ENCODE measurements around the gene LRRTM3. TPM values are rescaled to one million over a fixed set of nuclear protein-coding genes. Genes with fewer than 3 reads are reported as not detected.

Gene LRRTM3
- total RNA-seq, 1 experiment from 2014 or later: not detected

GRCh38 chr10:67095531-67095930, 169.7 kb downstream of the LRRTM3 start:
- H3K36me3 Mint-ChIP-seq (ENCODE audit: insufficient read depth, unreplicated experiment): no peaks in the 10 kb centered on the region
- peaks cover 63% of the 10 kb centered on the region for H3K27me3 Mint-ChIP-seq (ENCODE audit: insufficient read depth, unreplicated experiment)
- no peaks in the 10 kb centered on the region for H3K9me3 Mint-ChIP-seq (ENCODE audit: unreplicated experiment)
- no peak for TF ChIP-seq CTCF (IDR thresholded peaks at IDR 0.05; ENCODE audit: unreplicated experiment)
- DNase-seq (ENCODE audit: unreplicated experiment): no peak
- H3K4me3 Mint-ChIP-seq (ENCODE audit: unreplicated experiment): no peak overlapping the region
- CTCF ChIA-PET: no interaction called here
- no peak overlapping the region for H3K27ac Mint-ChIP-seq (ENCODE audit: low read depth, unreplicated experiment)
- intact Hi-C loops (cut with micrococcal nuclease): no loop called here
- BruUV-seq (replicated peaks): no TSS peak
- POLR2A ChIA-PET: no interaction called here
- no peaks in the 10 kb centered on the region for H3K4me1 Mint-ChIP-seq (ENCODE audit: insufficient read depth, unreplicated experiment)

GRCh38 chr10:67098461-67098860, 172.6 kb downstream of the LRRTM3 start:
- no peaks in the 10 kb centered on the region for H3K36me3 Mint-ChIP-seq (ENCODE audit: insufficient read depth, unreplicated experiment)
- peaks cover 57% of the 10 kb centered on the region for H3K27me3 Mint-ChIP-seq (ENCODE audit: insufficient read depth, unreplicated experiment)
- no peak for TF ChIP-seq CTCF (IDR thresholded peaks at IDR 0.05; ENCODE audit: unreplicated experiment)
- DNase-seq (ENCODE audit: unreplicated experiment): no peak
- no peaks in the 10 kb centered on the region for H3K9me3 Mint-ChIP-seq (ENCODE audit: unreplicated experiment)
- intact Hi-C loops (cut with micrococcal nuclease): no loop called here
- ChIA-PET POLR2A (no interaction called here), CTCF (no interaction called here)
- H3K4me1 Mint-ChIP-seq (ENCODE audit: insufficient read depth, unreplicated experiment): no peaks in the 10 kb centered on the region
- no peak overlapping the region for H3K4me3 Mint-ChIP-seq (ENCODE audit: unreplicated experiment)
- H3K27ac Mint-ChIP-seq (ENCODE audit: low read depth, unreplicated experiment): no peak overlapping the region
- no TSS peak for BruUV-seq (replicated peaks)

- H3K9me3 Mint-ChIP-seq (ENCODE audit: unreplicated experiment): no peaks in the 10 kb centered on the region
- CTCF ChIA-PET: no interaction called here
- BruUV-seq (replicated peaks): no TSS peak
- no peak for DNase-seq (ENCODE audit: unreplicated experiment)
- H3K4me3 Mint-ChIP-seq (ENCODE audit: unreplicated experiment): no peak overlapping the region
- no peaks in the 10 kb centered on the region for H3K36me3 Mint-ChIP-seq (ENCODE audit: insufficient read depth, unreplicated experiment)
- H3K4me1 Mint-ChIP-seq (ENCODE audit: insufficient read depth, unreplicated experiment): no peaks in the 10 kb centered on the region
- no peak for TF ChIP-seq CTCF (IDR thresholded peaks at IDR 0.05; ENCODE audit: unreplicated experiment)
- intact Hi-C loops (cut with micrococcal nuclease): no loop called here
- peaks cover 57% of the 10 kb centered on the region for H3K27me3 Mint-ChIP-seq (ENCODE audit: insufficient read depth, unreplicated experiment)
- POLR2A ChIA-PET: interaction anchor here (0.7 to 1.5 kb wide), 2 partner anchors 9 to 19 kb away, joined by 3 to 4 read pairs; no protein-coding TSS in a partner anchor
- H3K27ac Mint-ChIP-seq (ENCODE audit: low read depth, unreplicated experiment): no peak overlapping the region
Measured at GRCh38 chr10:67100951-67101350, 175.1 kb downstream of the LRRTM3 start.

- Mint-ChIP-seq H3K36me3 (ENCODE audit: insufficient read depth, unreplicated experiment) (no peaks in the 10 kb centered on the region), H3K9me3 (ENCODE audit: unreplicated experiment) (no peaks in the 10 kb centered on the region), H3K27ac (ENCODE audit: low read depth, unreplicated experiment) (no peak overlapping the region), H3K4me1 (ENCODE audit: insufficient read depth, unreplicated experiment) (no peaks in the 10 kb centered on the region), H3K4me3 (ENCODE audit: unreplicated experiment) (no peak overlapping the region), H3K27me3 (ENCODE audit: insufficient read depth, unreplicated experiment) (peaks cover 11% of the 10 kb centered on the region)
- CTCF ChIA-PET: interaction anchor here (0.7 kb wide), 1 partner anchor 25 kb away, joined by 3 read pairs; no protein-coding TSS in a partner anchor
- DNase-seq (ENCODE audit: unreplicated experiment): no peak
- no peak for TF ChIP-seq CTCF (IDR thresholded peaks at IDR 0.05; ENCODE audit: unreplicated experiment)
- POLR2A ChIA-PET: no interaction called here
- BruUV-seq (replicated peaks): no TSS peak
- intact Hi-C loops (cut with micrococcal nuclease): no loop called here
Measured at GRCh38 chr10:67107670-67108069, 181.8 kb downstream of the LRRTM3 start.
